ENCODE measurements around the gene SOCS6. TPM values are rescaled to one million over a fixed set of nuclear protein-coding genes. Genes with fewer than 3 reads are reported as not detected.

Gene SOCS6
- total and polyA plus RNA-seq, 2 experiments from 2014 or later, result 4.4 to 13.3 TPM

GRCh38 chr18:70295192-70296188, 6.6 kb downstream of the SOCS6 start (continued):
- TF ChIP-seq ZNF462 (CRISPR knock-in tag; IDR thresholded peaks at IDR 0.05), result no peak

GRCh38 chr18:70296289-70296688, 7.4 kb downstream of the SOCS6 start:
- peaks cover 27% of the 10 kb centered on the region for H3K4me1 ChIP-seq (ENCODE audit: insufficient read depth)
- Mint-ChIP-seq H3K36me3 (ENCODE audit: low read depth) (no peaks in the 10 kb centered on the region), H3K4me3 (no peak overlapping the region), H3K27me3 (ENCODE audit: insufficient read depth, low read depth, poor library complexity) (peaks cover 5% of the 10 kb centered on the region), H3K4me1 (peaks cover 42% of the 10 kb centered on the region), H3K9me3 (no peaks in the 10 kb centered on the region), H3K27ac (no peak overlapping the region)
- no peaks in the 10 kb centered on the region for H3K36me3 ChIP-seq (ENCODE audit: insufficient read depth)
- H2AFZ ChIP-seq, result no peak overlapping the region
- H4K20me1 ChIP-seq (replicated peaks; ENCODE audit: insufficient read depth), result peaks cover 9% of the 10 kb centered on the region
- H3K27me3 ChIP-seq (ENCODE audit: insufficient read depth), result no peaks in the 10 kb centered on the region
- no peaks in the 10 kb centered on the region for H3K9me2 ChIP-seq (ENCODE audit: insufficient read depth)
- DNase-seq (ENCODE audit: low spot score), result no peak
- H3K4me3 ChIP-seq, result no peak overlapping the region
- ATAC-seq, result peak; percentile 56
- H3K4me2 ChIP-seq, result no peak overlapping the region
- H3K79me2 ChIP-seq (replicated peaks; ENCODE audit: insufficient read depth), result peaks cover 100% of the 10 kb centered on the region
- H3F3A ChIP-seq (replicated peaks; ENCODE audit: low read depth), result no peaks in the 10 kb centered on the region
- no peak overlapping the region for H3K27ac ChIP-seq (ENCODE audit: low read depth)
- TF ChIP-seq EZH2phosphoT487 (IDR thresholded peaks at IDR 0.05; ENCODE audit: unreplicated experiment) (no peak), REST (IDR thresholded peaks at IDR 0.05; ENCODE audit: unreplicated experiment) (no peak), POLR2AphosphoS5 (IDR thresholded peaks at IDR 0.05; ENCODE audit: low read depth) (no peak), STAT1 (IDR thresholded peaks at IDR 0.05; ENCODE audit: unreplicated experiment) (no peak), NANOG (IDR thresholded peaks at IDR 0.05; ENCODE audit: borderline replicate concordance) (no peak), ETS1 (IDR thresholded peaks at IDR 0.05) (no peak), CTCF (conservative IDR thresholded peaks at IDR 0.05; ENCODE audit: low read depth in 2 of 2) (no peak), CREB1 (CRISPR knock-in tag; IDR thresholded peaks at IDR 0.05; ENCODE audit: low read depth) (no peak), ZNF114 (CRISPR knock-in tag; IDR thresholded peaks at IDR 0.05) (no peak), ZNF331 (CRISPR knock-in tag; IDR thresholded peaks at IDR 0.05; ENCODE audit: low read depth) (no peak)

Data from GM23338 (cell line).